Lower leg skin (tissue), 4 donors: Measurements from ENCODE around the gene TUSC2. TPM values are rescaled to one million over a fixed set of nuclear protein-coding genes. Genes with fewer than 3 reads are reported as not detected.

ENCODE experiments used
- DNase-seq, 2 donors: peaks; one replicate each; pipeline ENCODE4 v3.0.0-alpha.2; 2019; ENCODE audit warnings: low spot score in 2 of 2
- H3K4me3 ChIP-seq: fragments of 200-600 bp; sonication (generic); 2 replicates; pipeline ENCODE4 v1.5.1; 2017; ENCODE audit warnings: mild to moderate bottlenecking, low read depth; ENCODE audit not compliant: poor library complexity, severe bottlenecking
- POLR2A ChIP-seq, 2 donors: fragments of 450-650 bp; IDR thresholded peaks; one replicate each; pipeline ENCODE4 v1.6.1; 2016 to 2017; ENCODE audit warnings: antibody characterized with exemption in 2 of 2, mild to moderate bottlenecking in 1 of 2, moderate library complexity in 1 of 2
- WGBS, 2 donors: methylation state at CpG; one replicate each; pipeline ENCODE4 v1.1.5; 2018; 5-methylcytosine and 5-hydroxymethylcytosine counted together
- intact Hi-C: fragments of 100-400 bp; cut with DNase I; formaldehyde crosslinking; loops from one replicate; pipeline ENCODE4 v1.15.0; 2023; ENCODE audit warnings: low total_unique reads
- total RNA-seq, 4 donors: library from RNA; depleted of rRNA; stranded (reverse); fragments of >200 nt; gene quantifications; one replicate each; pipeline ENCODE4 v1.1.0, GENCODE V29; 2016
- TF ChIP-seq, protein P1 (sequence below), 3 donors: fragments of 450-650 bp; IDR thresholded peaks; one replicate each; pipeline ENCODE4 v1.5.1; 2016; ENCODE audit warnings: antibody characterized with exemption in 3 of 3, mild to moderate bottlenecking in 3 of 3, moderate library complexity in 2 of 3

The TUSC2 gene
- total RNA-seq, 4 donors from 2014 or later, result 13.1 to 24.2 (median 18.0) TPM

DNA sequence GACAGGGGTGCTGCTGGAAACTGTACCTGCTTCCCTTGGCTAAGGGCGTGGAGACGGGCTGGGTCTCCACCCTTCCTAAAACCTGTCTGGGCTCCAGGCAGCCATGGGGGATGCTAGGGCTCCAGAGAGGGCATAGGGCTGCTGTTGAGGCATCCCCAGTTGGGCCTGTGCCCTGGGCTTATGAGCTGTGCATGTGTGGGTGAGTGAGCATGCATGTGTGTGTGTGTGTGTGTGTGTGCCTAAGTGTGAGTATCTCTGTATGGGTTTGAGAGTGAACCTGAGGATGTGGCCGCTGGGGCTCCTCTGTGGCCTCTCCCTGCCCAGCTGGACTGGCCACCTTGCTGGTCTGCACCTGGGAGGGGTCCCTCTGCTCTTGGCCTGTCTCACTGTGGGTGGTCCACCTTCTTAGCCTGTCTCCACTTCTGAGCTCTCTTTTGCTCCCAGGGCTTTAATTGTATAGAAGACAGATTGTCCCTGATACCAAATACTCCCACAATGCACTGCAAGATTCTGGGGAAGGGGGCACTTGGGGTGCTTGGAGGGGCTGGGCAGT lies 43.2 kb upstream of the TUSC2 start:
- no peak for TF ChIP-seq POLR2A (IDR thresholded peaks at IDR 0.05)
- TF ChIP-seq, protein P1, sequence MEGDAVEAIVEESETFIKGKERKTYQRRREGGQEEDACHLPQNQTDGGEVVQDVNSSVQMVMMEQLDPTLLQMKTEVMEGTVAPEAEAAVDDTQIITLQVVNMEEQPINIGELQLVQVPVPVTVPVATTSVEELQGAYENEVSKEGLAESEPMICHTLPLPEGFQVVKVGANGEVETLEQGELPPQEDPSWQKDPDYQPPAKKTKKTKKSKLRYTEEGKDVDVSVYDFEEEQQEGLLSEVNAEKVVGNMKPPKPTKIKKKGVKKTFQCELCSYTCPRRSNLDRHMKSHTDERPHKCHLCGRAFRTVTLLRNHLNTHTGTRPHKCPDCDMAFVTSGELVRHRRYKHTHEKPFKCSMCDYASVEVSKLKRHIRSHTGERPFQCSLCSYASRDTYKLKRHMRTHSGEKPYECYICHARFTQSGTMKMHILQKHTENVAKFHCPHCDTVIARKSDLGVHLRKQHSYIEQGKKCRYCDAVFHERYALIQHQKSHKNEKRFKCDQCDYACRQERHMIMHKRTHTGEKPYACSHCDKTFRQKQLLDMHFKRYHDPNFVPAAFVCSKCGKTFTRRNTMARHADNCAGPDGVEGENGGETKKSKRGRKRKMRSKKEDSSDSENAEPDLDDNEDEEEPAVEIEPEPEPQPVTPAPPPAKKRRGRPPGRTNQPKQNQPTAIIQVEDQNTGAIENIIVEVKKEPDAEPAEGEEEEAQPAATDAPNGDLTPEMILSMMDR (IDR thresholded peaks at IDR 0.05), result no peak

DNA sequence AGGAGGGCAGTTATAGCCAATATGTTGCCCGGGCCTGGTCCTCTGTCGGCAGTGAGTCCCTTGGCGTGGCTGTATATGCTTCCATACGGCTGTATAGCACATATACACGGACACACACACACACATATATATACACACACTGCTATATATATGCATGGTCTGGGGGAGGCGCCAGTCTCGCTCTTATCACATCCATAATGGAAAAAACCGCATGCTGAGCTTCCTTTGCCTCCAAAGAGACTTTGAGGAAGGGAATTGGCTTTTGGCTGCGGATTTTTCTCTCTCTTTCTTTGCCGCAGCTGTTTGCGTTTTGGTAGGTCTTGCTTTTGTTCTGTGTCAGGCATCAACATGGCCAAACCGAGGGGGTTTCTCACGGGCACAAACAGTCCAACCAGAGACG lies 42.6 kb upstream of the TUSC2 start:
- DNase-seq, result no peak
- no peak for TF ChIP-seq POLR2A (IDR thresholded peaks at IDR 0.05)
- TF ChIP-seq, protein P1 (IDR thresholded peaks at IDR 0.05), result no peak
- WGBS, 2 donors, result 43 to 45% methylated on average over 14 of the region's 14 CpGs
- no peak overlapping the region for H3K4me3 ChIP-seq
- intact Hi-C loops, result no loop called here

More for the DNA sequence above, 43.2 kb upstream of the TUSC2 start:
- WGBS, 2 donors, result 77 to 93% methylated on average over 3 of the region's 3 CpGs
- intact Hi-C loops, result no loop called here
- no peak for DNase-seq
- no peak overlapping the region for H3K4me3 ChIP-seq

DNA sequence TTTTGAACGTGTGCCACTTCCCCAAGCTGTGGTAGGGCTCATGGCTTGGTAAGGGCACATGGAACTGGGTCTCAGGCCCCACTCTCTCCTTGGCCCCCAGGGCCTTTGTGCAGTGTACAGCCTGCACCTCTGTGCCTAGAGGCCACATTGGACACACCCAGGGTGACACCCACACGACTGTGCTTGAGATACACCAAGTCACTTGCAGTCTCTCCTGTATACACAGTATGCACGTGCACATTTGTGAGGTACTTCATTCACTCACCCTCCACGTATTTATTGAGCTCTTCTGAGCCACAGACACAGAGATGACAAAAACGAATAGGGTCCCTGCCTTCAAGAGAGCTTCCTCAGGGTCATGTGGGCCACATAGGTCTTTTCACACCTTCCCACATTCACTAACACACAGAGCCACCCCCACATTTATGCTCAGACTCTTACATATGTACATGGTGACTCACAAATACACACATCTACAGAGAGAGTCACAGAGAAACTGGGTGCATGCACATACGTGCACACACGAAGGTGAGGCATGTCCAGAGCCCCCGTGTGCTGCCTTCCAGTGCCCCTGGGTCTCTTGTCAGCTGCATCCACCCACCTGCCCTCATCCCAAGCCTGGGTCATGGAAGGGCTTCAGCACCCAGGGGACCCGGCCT lies 41.1 kb upstream of the TUSC2 start:
- H3K4me3 ChIP-seq, result no peak overlapping the region
- TF ChIP-seq, protein P1 (IDR thresholded peaks at IDR 0.05), result no peak
- TF ChIP-seq POLR2A (IDR thresholded peaks at IDR 0.05), result no peak
- intact Hi-C loops, result no loop called here
- WGBS, 2 donors, result 55 to 67% methylated on average over 9 of the region's 9 CpGs
- no peak for DNase-seq

DNA sequence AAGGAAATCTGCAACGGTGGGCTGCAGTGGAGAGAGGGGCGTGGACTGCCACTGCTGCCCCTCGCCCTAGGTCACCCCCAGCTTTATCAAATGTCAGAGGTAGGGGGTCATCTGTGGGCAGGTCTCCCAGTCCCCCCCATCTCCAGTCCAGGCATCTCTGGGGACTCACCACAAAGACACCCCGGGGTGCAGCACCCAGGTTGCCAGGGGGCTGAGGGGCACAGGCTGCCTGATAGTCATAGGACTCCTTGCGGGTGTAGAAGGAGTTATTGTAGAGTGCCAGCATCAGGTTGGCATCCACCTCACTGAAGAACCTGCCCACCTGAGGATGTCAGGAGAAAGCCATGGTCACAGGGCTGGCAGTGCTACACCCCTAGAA lies 37.8 kb upstream of the TUSC2 start:
- TF ChIP-seq, protein P1 (IDR thresholded peaks at IDR 0.05), result no peak
- TF ChIP-seq POLR2A (IDR thresholded peaks at IDR 0.05), result no peak
- H3K4me3 ChIP-seq, result peak overlapping the region; percentile 32
- no peak for DNase-seq
- intact Hi-C loops, result no loop called here
- WGBS, 2 donors, result 71 to 79% methylated on average over 5 of the region's 5 CpGs

DNA sequence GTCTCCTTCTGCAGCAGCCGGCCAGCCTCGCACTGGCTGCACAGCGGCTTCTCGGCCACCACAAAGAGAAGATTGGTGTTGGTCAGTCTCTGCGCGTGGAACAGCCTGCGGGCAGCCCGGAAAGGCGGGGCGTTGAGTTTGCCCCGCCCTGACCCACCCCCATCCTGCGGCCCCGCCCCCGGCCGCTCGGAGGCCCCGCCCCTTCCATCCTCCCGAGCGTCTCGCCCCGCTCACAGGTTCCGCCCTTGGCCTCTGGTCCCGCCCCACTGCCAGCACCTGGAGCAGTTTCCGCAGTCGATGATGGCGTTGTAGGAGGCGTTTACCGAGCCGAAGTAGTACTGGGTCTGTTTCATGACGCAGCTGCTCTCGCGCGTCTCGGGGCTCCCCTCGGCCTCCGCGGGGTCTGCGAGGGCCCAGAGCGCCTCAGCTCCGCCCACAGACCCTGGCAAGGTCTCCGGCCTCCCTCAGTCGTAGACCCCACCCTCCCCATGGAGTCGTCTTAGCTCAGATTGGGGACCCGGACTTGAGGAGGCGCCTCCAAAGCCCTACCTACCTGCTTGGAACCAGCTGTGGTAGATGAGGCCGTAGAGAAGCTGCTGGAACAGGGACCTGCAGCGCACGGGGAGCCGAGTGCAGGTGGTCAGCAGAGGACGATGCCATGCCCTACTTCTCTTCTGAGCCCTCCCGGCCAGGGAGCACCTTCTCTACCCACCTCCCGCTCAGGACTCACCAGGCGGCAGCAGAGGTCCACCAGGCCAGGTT lies 37.2 kb upstream of the TUSC2 start:
- H3K4me3 ChIP-seq, result peak overlapping the region; percentile 32
- 13 to 14% methylated on average over 20 of the region's 53 CpGs for WGBS, 2 donors
- intact Hi-C loops, result no loop called here
- TF ChIP-seq POLR2A (IDR thresholded peaks at IDR 0.05), result no peak
- TF ChIP-seq, protein P1 (IDR thresholded peaks at IDR 0.05), result no peak
- DNase-seq, result peak; percentile 83 to 97
